ENCODE data around the gene CFAP141.

DNA sequence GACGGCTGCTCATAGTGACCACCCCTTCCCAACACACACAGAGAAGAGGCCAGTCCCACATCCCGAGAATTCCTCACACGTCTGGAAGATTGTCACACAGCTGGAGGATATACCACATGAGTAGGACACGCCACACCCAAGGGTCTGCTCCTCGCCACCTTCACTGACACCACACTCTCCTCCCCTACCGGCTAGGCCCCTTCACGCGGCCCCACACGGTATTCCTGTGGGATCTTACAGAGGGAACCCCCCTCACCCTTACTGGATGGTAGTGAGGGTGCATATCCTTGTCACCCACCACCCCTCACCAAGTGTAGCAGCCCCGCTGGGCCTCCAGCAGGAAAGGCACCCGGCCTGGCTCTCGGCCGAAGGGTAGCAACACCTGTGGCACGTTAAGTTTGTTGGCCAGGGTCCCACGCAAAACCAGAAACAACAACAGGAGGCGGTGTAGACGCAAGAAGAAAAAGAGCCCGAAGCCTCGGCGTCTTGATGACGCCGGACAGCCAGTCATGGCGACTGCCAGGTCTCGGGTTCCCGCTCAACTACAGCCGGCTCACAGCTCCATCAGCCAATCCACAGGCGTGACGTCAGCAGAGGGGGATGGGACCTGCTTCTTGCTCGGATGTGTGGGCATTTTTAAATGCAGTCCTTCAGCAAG is 51.5 kb downstream of the CFAP141 start, which contains the start of gene NUP210L:
- TF ChIP-seq, protein P1, sequence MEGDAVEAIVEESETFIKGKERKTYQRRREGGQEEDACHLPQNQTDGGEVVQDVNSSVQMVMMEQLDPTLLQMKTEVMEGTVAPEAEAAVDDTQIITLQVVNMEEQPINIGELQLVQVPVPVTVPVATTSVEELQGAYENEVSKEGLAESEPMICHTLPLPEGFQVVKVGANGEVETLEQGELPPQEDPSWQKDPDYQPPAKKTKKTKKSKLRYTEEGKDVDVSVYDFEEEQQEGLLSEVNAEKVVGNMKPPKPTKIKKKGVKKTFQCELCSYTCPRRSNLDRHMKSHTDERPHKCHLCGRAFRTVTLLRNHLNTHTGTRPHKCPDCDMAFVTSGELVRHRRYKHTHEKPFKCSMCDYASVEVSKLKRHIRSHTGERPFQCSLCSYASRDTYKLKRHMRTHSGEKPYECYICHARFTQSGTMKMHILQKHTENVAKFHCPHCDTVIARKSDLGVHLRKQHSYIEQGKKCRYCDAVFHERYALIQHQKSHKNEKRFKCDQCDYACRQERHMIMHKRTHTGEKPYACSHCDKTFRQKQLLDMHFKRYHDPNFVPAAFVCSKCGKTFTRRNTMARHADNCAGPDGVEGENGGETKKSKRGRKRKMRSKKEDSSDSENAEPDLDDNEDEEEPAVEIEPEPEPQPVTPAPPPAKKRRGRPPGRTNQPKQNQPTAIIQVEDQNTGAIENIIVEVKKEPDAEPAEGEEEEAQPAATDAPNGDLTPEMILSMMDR (IDR thresholded peaks at IDR 0.05): no peak
- no peak for TF ChIP-seq POLR2A (IDR thresholded peaks at IDR 0.05)
